OCI-LY3 (cell line): ENCODE results near the gene NCR2.

Source experiments
- H2AFZ ChIP-seq: fragments of 200-600, 300-600 bp; shearing (Covaris generic); 2 replicates; pipeline ENCODE4 v1.6.0; 2014; ENCODE audit warnings: antibody characterized with exemption, low read depth, low read length
- H3K27ac ChIP-seq: fragments of 200-600, 300-600 bp; sonication (generic); 2 replicates; pipeline ENCODE4 v1.5.1; 2014; ENCODE audit warnings: mild to moderate bottlenecking, low read length, moderate library complexity, mixed read lengths
- H3K27me3 ChIP-seq: fragments of 200-600, 300-600 bp; sonication (generic); 2 replicates; pipeline ENCODE4 v1.6.1; 2014; ENCODE audit warnings: low read depth, low read length, mixed read lengths
- H3K36me3 ChIP-seq: fragments of 200-600, 300-600 bp; sonication (generic); replicated peaks from 2 replicates; pipeline ENCODE3; 2014; ENCODE audit warnings: low read depth, low read length, mixed read lengths
- H3K4me1 ChIP-seq: fragments of 300-600, 200-600 bp; sonication (generic); 2 replicates; pipeline ENCODE4 v1.6.1; 2014; ENCODE audit warnings: low read length, mixed read lengths
- H3K4me2 ChIP-seq: fragments of 200-600, 300-600 bp; sonication (generic); 2 replicates; pipeline ENCODE4 v1.6.1; 2014; ENCODE audit warnings: low read length, mixed read lengths
- H3K4me3 ChIP-seq: fragments of 300-600, 200-600 bp; sonication (generic); 2 replicates; pipeline ENCODE4 v1.5.1; 2014; ENCODE audit warnings: antibody characterized with exemption, mild to moderate bottlenecking, low read length, moderate library complexity
- H3K79me2 ChIP-seq: fragments of 300-600, 200-600 bp; shearing (Covaris generic); 2 replicates; pipeline ENCODE4 v1.6.1; 2014; ENCODE audit warnings: mild to moderate bottlenecking, low read length, mixed read lengths
- H3K9ac ChIP-seq: fragments of 300-600, 200-600 bp; shearing (Covaris generic); 2 replicates; pipeline ENCODE4 v1.6.0; 2014; ENCODE audit warnings: mild to moderate bottlenecking, low read length, moderate library complexity
- H3K9me3 ChIP-seq: fragments of 200-600, 300-600 bp; shearing (Covaris generic); 2 replicates; pipeline ENCODE4 v1.6.1; 2014; ENCODE audit warnings: low read length, mixed read lengths; ENCODE audit not compliant: insufficient read depth
- H4K20me1 ChIP-seq: fragments of 200-600, 300-600 bp; sonication (generic); 2 replicates; pipeline ENCODE4 v1.6.1; 2016; ENCODE audit warnings: low read length, mixed read lengths; ENCODE audit not compliant: insufficient read depth
- CTCF ChIP-seq: fragments of 200-600, 300-600 bp; sonication (generic); IDR thresholded peaks from 2 replicates; pipeline ENCODE4 v1.5.1; 2014; ENCODE audit warnings: antibody characterized with exemption, low read length, low read depth
- EZH2phosphoT487 ChIP-seq: fragments of 200-600 bp; shearing (Covaris generic); IDR thresholded peaks from 2 replicates; pipeline ENCODE4 v1.6.1; 2018; ENCODE audit warnings: antibody characterized with exemption, mixed run types, low read depth

Gene NCR2

GRCh38 chr6:41371992-41372831 lies 36.8 kb downstream of the NCR2 start:
- Histone ChIP-seq H4K20me1 (no peaks in the 10 kb centered on the region), H3K27ac (no peak overlapping the region), H3K36me3 (no peaks in the 10 kb centered on the region), H3K4me3 (no peak overlapping the region), H3K4me2 (no peak overlapping the region), H3K4me1 (peaks cover 6% of the 10 kb centered on the region; the same call in 1 of the 2 replicates), H3K27me3 (peaks cover 21% of the 10 kb centered on the region), H3K9me3 (no peaks in the 10 kb centered on the region), H3K79me2 (no peaks in the 10 kb centered on the region), H2AFZ (no peak overlapping the region), H3K9ac (no peak overlapping the region)
- TF ChIP-seq CTCF = no peak
- no peak for TF ChIP-seq EZH2phosphoT487

GRCh38 chr6:41372832-41373626 lies 37.6 kb downstream of the NCR2 start:
- peaks cover 6% of the 10 kb centered on the region; the same call in 1 of the 2 replicates for H3K4me1 ChIP-seq
- H4K20me1 ChIP-seq = no peaks in the 10 kb centered on the region
- no peak for TF ChIP-seq CTCF
- TF ChIP-seq EZH2phosphoT487 = no peak
- H3K79me2 ChIP-seq = no peaks in the 10 kb centered on the region
- H3K27me3 ChIP-seq = peaks cover 22% of the 10 kb centered on the region
- H2AFZ ChIP-seq = no peak overlapping the region
- H3K9ac ChIP-seq = no peak overlapping the region
- H3K4me3 ChIP-seq = no peak overlapping the region
- H3K27ac ChIP-seq = no peak overlapping the region
- H3K9me3 ChIP-seq = no peaks in the 10 kb centered on the region
- no peaks in the 10 kb centered on the region for H3K36me3 ChIP-seq
- H3K4me2 ChIP-seq = no peak overlapping the region

GRCh38 chr6:41373627-41373918 lies 38.2 kb downstream of the NCR2 start:
- Histone ChIP-seq H2AFZ (no peak overlapping the region), H4K20me1 (no peaks in the 10 kb centered on the region), H3K27me3 (peaks cover 22% of the 10 kb centered on the region), H3K36me3 (no peaks in the 10 kb centered on the region), H3K27ac (no peak overlapping the region), H3K9ac (no peak overlapping the region), H3K4me3 (no peak overlapping the region), H3K9me3 (no peaks in the 10 kb centered on the region), H3K79me2 (no peaks in the 10 kb centered on the region), H3K4me1 (peaks cover 4% of the 10 kb centered on the region; the same call in 1 of the 2 replicates), H3K4me2 (no peak overlapping the region)
- TF ChIP-seq CTCF (no peak), EZH2phosphoT487 (no peak)

GRCh38 chr6:41373919-41374617 lies 38.7 kb downstream of the NCR2 start:
- H3K9ac ChIP-seq = no peak overlapping the region
- no peak overlapping the region for H3K4me3 ChIP-seq
- TF ChIP-seq CTCF = no peak
- no peak for TF ChIP-seq EZH2phosphoT487

More at GRCh38 chr6:41373919-41374617, 38.7 kb downstream of the NCR2 start:
- 0 out of 2 replicates have a peak, but pooled peaks cover 2% of the 10 kb centered on the region for H3K4me1 ChIP-seq
- peaks cover 27% of the 10 kb centered on the region for H3K27me3 ChIP-seq
- H3K27ac ChIP-seq = no peak overlapping the region
- no peak overlapping the region for H3K4me2 ChIP-seq
- H2AFZ ChIP-seq = no peak overlapping the region
- H3K79me2 ChIP-seq = no peaks in the 10 kb centered on the region
- no peaks in the 10 kb centered on the region for H3K36me3 ChIP-seq
- no peaks in the 10 kb centered on the region for H4K20me1 ChIP-seq
- no peaks in the 10 kb centered on the region for H3K9me3 ChIP-seq
